NCI-H146 (cell line): Measurements from ENCODE around the gene PRDM12.
"Not testable (repeated sequence)": the region's sequence is repeated elsewhere in the genome, so short reads cannot be mapped to it uniquely, and the experiment has no call there.

Source experiments
- DNase-seq: peaks from one replicate; lab custom pipeline; 2025; lab: John Stamatoyannopoulos, UW

Gene PRDM12

DNA sequence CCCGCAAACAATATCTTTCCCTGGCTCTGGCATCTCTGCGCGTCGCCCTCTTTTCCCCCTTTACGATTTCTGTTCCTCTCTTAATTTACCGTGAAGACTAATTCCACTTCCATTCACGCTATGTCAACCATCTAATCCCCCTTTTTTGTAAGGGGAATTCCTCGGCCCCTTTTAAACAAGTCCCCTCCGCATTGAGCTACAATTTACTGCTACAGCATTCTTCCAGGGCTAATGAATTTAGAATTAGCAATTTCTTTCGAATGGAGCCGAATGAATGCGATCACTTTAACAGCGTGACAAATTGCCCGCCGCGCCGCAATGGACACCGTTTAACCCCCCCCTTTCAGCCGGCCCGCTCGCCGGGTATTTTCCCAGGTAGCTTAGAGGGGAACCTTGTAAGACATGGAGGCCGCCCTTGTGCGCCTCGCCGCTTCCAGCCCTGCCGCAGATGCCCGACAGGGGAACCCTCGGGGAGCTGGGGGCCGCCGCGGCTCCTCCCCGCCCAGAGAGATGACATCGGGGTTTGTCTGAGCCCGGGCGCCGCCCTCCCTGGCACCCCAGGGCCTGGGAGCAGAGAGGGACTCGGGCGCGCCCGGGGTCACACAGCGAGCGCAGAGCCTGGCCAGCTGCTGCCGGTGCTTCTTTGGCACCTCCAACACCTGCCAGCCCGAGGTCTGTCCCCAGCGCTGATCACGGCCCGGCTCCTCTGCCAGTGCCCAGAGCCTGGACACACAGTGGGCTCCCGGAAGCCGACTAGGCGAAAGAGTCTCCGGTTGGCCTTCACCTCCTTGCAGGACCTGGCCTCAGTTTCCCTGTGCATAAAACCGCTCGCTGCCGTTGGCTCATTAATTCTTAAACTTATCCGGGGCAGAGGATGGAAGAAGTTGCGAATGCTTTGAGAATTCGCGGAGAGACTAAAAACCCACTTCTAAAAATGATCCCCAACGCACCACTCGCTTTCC, 1.3 kb downstream of the PRDM12 start:
- no peak for DNase-seq

DNA sequence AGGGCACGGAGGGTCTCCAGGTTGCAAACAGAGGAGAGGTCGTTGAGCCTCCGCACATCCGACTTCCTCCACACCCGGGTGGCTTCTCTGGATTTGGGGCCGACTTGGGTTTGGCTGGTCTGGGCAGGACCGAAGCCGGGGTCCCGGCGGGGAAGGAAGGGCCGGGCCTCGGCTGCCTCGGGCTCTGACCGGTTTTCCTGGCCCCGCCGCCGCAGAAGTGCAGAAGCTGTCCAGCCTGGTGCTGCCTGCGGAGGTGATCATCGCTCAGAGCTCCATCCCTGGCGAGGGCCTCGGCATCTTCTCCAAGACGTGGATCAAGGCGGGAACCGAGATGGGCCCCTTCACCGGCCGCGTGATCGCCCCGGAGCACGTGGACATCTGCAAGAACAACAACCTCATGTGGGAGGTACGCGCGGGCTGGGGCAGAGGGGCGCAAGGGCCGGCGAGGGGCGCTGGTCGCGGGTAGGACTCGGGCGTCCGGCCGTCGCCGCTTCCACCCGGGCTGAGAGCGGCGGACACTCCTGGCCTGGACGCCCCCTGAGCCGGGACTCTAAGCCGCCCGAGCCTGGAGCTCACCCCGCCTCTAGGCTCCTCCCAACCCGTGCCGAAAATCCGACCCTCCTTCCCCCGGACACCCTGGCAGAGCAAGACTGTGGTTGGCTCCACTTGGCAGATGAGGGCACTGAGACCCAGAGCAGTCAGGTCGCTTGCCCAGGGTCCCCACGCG, 2.2 kb downstream of the PRDM12 start:
- no peak for DNase-seq

DNA sequence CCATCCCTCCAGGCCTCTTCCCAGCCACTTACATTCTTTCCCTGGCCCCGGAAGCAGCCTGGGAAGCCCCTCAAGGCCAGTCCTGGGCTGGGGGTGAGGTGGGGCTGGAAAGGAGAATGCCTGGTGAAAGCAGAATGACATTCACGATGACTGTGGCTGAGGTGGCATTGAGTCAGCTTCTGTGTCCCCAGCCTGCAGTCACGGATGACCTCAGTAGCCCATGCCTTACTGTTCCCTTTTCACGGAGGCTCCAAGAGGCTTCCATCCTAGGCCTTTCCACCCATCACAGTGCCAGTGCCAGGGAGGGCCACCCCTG, 2.7 kb downstream of the PRDM12 start:
- DNase-seq = no peak

DNA sequence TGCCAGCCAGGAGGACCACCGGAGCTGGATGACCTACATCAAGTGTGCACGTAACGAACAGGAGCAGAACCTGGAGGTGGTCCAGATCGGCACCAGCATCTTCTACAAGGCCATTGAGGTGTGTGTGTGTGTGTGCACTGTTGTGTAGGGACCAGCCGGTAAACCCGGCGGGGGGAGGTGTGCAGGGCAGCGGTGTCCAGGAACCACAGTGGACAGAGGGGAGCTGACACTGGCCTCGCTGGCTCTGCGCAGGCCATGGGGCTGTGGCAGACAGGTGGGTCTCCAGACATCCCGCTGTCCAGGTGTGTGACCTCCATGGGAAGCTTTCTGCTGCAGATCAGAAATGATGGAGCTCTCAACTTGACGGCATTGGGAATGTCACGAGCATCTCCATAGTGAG, 3.8 kb downstream of the PRDM12 start:
- DNase-seq = no peak

DNA sequence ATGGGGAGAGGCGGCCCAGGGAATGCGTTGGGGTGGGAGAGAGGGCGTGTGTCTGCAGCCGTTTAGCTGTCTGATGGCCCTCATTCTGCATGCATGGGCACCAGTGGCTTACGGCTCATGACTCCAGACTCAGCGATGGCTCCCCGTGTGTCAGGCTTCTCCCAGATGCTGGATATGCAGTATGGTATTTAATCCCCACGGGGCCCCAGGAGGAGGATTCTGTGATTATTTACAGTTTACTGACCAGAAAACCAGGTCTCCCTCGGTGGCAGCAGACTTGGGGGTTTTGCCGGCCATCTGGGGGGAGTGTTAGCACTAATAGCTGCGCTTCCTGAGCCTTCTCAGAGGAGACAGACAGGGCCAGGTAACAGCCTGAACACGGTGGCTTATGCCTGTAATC, 4.3 kb downstream of the PRDM12 start:
- no peak for DNase-seq

DNA sequence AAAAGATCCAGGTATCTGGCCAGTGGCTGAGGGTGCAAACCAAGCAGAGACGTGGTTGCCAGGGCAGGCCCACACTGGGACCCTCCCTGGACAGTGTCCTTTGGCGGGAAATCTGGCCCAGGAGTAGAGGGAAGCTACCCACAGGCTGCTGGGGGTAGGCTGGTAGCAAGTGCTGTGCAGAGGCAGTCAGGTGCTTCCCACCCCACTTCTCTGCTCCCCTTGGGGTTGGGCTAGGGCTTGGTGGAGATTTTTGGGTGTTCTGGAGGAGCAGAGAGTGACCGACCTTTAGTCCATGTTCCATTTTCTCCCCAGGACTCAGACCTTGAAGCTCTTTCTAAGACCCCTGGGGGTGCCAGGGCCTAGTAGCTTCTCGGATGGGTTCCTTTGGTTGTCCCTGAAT, 5.6 kb downstream of the PRDM12 start:
- no peak for DNase-seq

DNA sequence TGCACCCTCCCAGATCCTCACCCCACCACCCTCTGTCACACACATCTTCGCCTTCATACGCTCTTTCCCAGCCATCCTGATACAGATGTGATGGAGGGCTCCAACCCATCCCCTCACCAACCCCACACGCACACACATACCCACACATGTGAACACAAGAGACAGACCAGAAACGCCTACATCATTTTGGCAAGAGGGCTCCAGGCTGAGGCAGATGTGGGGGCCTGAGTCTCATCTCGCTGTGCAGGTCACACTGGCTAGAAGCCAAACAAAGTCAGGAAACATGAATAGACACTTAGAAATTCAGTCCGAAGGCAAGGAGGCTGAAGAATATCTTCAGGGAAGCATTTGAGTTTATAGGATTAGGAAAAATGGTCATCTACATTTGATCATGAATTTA, 6.2 kb downstream of the PRDM12 start:
- DNase-seq = no peak

DNA sequence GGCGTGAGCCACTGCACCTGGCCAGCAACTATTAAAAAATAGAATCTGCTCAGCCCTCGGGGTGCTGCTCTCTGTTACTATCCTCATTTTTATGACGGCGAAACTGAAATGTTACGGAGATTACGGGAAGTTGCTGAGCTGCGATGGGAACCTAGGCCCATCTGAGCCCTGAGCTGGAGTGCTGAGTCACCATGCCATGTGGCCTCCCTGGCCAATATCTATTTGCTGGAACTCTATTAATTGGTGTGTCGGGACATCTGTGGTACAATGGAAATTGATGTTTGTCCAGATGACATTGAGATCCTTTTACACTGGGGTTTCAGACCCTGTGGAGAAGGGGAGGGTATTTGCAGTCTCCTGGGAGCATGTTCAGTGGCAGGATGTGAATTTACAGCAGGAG, 8.1 kb downstream of the PRDM12 start:
- no peak for DNase-seq

DNA sequence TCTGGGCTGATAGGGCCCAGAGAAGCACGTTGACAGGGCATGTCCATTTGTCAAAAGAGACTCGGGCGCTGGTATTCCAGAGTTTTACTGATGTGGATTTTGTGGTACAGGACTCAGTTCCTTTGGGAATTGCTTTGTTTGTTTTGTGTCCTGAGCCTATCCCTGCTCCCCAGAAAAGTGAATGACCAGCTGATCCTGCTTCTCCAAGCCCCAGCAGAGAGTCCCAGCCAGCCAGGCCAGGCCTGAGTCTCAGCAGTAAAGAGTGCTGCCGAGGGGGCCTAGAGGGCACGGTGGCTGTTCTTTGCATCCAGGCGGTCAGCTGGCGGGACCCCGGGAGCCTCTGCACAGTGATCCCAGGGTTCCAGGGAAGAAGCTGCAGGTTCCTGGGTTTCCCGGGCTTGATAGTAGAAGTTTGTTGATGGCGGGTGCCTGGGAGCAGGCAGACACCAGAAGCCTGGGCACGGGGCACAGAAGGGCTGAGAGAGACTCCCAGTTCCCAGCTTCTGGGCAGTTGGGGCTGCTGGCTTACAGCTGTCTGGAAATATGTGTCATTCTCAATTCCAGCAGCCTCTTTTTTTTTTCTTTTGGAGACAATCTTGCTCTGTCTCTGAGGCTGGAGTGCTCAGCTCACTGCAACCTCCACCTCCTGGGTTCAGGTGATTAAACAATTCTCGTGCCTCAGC, 8.7 kb downstream of the PRDM12 start:
- no peak for DNase-seq

DNA sequence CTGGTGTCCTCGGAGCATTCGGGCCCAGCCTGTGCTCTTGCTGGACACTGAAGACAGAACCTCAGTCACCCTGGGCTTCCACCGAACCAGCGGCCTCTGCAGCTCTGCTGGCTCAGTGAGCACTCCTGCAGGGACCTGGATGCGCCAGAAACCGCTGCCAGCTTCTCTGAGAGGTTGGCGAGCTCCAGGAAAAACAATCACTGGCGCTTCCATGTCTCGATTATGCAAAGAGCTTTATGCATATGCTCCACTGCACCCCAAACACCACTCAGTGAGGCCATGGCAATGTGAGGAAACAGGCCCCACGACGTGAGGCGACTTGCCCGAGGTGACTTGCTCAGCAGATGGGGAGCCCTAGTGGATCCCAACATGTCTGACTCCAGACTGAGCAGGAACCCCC, 11.0 kb downstream of the PRDM12 start:
- no peak for DNase-seq

DNA sequence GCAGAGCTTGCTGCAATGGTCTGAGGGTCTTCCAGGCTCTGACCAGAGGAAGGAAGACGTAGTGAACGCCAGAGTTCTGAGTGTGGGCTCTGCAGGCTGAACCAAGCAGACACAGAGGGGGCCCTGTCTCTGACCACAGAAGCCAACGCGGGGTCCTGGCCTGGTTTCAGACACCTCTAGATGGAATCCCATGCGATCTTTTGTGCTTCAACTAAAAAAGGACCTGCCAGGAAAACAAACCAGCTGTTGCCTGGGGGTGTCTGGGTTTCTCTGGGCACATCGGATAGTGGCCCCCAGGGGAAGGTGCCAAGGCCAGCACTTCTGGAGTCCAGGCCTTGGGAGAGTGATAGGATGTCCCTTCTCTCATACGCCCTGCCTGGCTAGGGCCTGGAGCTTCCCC, 12.9 kb downstream of the PRDM12 start:
- no peak for DNase-seq

DNA sequence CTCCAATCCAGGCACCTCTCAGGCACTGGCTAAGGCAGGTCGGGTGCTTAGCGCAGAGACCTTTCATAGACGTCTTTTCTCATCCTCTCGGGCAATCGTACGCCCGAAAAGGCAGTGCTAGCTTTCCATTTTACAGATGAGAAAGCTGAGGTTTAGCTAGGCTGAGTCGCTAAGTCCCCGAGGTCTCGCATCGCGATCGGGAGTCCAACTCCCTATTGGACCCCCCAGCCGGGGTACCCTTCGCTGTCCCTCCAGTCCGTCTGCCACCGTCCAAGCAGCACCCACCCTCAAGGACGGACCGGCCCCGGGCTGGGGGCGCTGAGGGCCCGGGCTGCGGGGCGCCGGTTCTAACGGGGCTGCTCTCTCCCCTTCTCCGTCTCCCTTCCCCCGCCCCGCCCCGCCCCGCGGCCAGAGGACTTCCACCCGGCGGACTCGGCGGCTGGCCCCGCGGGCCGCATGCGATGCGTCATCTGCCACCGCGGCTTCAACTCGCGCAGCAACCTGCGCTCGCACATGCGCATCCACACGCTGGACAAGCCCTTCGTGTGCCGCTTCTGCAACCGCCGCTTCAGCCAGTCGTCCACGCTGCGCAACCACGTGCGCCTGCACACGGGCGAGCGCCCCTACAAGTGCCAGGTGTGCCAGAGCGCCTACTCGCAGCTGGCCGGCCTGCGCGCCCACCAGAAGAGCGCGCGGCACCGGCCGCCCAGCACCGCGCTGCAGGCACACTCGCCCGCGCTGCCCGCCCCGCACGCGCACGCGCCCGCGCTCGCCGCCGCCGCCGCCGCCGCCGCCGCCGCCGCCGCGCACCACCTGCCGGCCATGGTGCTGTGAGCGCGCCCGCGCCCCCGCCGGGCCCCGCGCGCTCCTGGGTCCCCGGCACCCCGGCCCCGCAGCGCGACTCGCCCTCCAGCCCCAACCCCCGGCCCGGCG, 16.7 kb downstream of the PRDM12 start:
- peak; percentile 75 for DNase-seq

DNA sequence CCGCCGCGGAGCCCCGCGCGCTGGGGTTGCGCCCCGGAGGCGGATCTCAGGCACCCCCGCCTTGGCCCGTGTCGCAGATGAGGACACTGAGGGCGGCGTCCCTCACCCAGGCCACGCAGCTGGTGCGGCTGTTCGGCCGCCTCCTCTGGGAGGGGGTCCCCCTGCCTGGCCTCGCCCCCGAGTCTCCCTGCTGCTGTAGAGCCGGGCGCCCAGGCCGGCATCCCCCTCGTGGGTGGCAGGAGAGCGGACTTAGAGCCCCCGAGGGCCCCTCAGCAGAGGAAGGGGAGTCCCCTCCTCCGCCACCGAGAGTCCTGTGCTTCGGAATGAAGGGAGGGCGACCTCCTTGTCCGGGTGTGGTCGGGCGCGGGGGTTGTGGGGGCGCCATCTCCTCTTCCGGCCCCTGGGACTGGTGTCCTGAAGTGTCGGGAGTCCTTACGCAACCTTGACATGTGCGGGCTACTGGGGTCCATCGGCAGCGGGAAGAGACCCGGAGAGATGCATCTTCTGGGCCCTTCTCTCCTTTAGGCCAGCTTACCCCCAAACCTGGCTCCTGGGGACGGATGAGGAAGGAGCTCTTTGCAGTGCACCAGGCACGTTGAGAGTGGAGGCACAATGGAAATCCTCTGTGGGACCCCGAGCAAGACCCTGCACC, 17.5 kb downstream of the PRDM12 start:
- DNase-seq = peak; percentile 21

DNA sequence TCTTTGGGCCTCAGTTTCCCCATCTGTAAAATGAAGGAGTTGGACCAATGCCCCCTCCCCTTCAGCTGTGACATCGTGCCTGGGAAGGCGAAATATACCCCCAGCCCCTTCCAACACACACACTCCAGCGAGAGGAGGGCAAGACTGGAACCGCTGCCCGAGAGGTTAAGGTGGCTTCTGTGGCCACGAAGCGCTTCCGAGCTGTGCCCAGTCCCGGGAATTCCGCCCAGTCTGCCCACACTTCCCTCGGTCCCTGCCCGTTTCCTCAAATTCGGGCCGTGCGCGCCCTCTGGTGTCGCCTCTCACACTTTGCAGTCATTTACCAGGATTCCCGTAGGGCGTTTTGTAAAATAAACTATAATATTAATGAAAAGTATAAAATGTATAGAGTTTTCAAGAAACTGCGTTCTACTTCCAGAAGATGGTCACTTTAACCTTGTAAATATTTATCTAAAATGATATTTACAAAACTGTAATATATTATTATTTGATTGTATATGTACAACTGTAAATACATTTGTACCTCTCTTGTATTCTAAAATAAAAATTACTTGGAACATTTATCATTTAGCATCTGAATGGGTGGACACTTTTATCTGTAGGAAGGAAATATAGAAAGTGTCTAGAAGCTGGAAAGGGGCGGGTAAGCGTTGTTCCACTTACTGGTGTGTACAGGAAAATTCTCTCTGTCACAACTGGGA, 18.2 kb downstream of the PRDM12 start:
- DNase-seq = peak; percentile 75

DNA sequence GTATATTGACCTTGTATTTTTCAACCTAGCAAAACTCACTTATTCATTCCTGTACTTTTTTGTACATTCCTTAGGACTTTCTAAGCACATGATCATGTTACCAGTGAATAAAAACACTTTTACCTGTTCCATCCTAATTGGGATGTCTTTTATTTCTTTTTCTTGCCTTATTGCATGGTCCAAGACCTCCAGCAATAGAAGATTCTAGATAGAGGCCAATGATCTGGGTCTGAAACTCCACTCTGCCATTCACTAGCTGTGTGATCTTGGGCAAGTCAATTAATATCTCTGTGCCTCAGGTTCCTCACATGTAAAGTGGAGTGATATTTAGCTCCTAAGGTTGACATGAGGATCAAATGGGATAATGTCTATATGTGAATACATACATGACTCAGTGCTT, 20.7 kb downstream of the PRDM12 start:
- no peak for DNase-seq

DNA sequence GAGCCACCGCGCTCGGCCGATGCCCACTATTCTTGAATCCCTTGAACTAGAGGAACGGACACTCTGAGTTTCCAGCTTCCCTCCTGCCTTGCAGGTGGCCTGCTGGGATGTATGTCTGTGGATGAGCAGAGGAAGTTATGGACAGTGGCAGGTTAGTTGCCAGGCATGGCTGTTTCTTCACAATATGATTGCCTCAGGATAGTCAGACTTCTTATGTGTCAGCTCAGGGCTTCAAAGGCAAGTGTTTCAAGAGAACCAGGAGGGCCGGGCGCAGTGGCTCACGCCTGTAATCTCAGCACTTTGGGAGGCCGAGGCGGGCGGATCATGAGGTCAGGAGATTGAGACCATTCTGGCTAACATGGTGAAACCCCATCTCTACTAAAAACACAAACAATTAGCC, 21.6 kb downstream of the PRDM12 start:
- DNase-seq = not testable (repeated sequence)

DNA sequence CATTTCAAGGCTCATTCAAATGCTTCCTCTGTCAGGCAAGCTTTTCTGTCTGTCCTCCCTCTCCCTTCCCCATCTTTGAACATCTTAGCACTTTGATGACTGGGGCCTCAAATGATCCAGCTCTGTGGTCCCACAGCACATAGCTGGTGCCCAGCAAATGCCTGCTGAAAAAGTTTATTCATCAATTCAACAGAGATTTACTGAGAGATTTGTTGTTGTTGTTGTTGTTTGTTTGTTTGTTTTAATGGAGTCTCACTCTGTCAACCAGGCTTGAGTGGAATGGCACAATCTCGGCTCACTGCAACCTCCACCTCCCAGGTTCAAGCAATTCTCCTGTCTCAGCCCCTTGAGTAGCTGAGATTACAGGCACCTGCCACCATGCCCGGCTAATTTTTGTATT, 23.2 kb downstream of the PRDM12 start:
- DNase-seq = no peak

DNA sequence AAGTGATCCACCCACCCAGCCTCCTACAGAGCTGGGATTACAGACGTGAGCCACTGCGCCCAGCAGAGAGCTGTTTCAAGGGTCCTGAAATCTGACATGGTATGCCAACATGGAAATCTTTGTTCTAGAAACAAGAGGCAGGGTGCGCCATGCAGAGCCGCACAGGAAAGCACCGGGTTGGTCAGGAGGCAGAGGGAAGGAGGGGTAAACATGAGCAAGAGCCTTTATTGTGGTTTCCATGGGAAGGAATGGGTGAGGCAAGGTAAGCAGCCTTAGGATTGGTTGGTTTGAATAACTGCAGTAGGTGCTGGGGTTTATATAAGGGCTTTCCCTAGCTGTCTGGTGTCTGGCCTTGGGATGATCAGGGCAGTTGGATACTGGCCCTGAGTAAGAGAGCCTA, 23.7 kb downstream of the PRDM12 start:
- DNase-seq = no peak

DNA sequence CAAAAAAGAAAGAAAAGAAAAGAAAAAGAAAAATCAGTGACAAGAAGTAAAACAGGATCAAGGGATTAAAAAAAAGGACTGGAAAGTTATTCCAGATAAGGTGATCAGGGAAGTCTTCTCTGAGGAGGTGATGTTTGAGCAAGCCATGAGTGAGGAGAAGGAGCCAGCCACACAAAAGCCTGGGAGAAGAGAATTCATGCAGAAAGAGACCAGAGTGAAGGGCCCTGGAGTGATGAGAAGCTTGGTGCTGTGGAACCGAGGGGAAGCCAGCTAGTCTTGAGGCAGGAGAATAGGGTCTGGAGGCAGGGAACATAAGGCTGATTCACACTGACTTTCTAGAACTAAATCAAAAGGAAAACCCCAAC, 25.2 kb downstream of the PRDM12 start:
- DNase-seq = no peak

DNA sequence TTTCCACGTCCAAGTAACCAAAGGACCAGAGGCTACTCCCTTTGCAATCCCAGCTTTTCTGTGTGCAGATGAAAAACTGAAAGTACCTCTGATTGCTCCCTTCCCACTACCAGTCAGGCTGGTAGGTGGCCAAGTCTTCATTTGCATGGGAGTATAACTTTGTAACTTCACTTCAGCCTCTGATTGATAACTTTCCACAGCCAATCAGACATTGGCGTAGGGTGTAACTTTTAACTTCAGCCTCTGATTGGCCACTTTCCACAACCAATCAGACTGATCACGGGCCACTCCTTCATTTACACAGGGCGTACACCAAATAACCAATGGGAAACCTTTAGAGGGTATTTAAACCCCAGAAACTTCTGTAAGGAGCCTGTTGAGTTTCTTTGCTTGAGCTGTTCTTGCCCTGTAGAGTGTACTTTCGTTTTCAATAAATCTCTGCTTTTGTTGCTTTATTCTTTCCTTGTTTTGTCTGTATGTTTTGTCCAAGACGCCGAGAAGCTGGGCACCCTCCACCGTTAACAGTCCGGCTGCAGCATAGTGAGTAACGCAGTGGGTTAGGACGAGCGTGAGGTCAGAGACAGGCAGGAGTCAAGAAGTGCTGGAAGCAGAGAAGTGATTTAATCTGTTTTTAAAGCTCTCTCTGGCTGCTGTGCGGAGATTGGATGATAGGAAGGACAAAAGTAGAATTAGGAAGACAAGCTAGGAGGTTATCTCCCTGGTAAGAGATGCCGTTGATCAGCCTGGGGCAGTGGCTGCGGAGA, 25.7 kb downstream of the PRDM12 start:
- peak; percentile 50 for DNase-seq
